Activated naive CD4-positive, alpha-beta T cell treated with anti-CD3 and anti-CD28 coated beads, Interleukin-2, amount 10 ng/mL, durations not matched to agents 7 days and 5 days (primary cell): ENCODE results near the gene EREG.
A peak's percentile ranks its signal among the peaks of the same experiment; 100 is the strongest.

Experiments
- CTCF ChIA-PET: fragments of 350-600 bp; sonication (Branson Sonifier 250); formaldehyde crosslinking; loops from one replicate; lab custom pipeline; 2021; ENCODE audit warnings: antibody characterized with exemption; lab: Charles Lee
- DNase-seq: peaks from one replicate; pipeline ENCODE4 v3.0.0-alpha.2; 2020
- H3K27ac Mint-ChIP-seq: one replicate; pipeline ENCODE4 v1.8.0; 2021; ENCODE audit warnings: mild to moderate bottlenecking, moderate library complexity, mixed read lengths
- H3K27me3 Mint-ChIP-seq: one replicate; pipeline ENCODE4 v1.8.0; 2021; ENCODE audit warnings: mild to moderate bottlenecking, mixed read lengths
- H3K36me3 Mint-ChIP-seq: one replicate; pipeline ENCODE4 v1.8.0; 2021; ENCODE audit warnings: mixed read lengths
- H3K4me1 Mint-ChIP-seq: one replicate; pipeline ENCODE4 v1.8.0; 2021; ENCODE audit warnings: mixed read lengths
- H3K4me3 Mint-ChIP-seq: one replicate; pipeline ENCODE4 v1.8.0; 2021; ENCODE audit warnings: mild to moderate bottlenecking, moderate library complexity, mixed read lengths
- H3K9me3 Mint-ChIP-seq: one replicate; pipeline ENCODE4 v1.8.0; 2021; ENCODE audit warnings: mixed read lengths

EREG gene

GRCh38 chr4:74365761-74366160, 816 bp downstream of the EREG start:
- Mint-ChIP-seq H3K36me3 (no peaks in the 10 kb centered on the region), H3K9me3 (no peaks in the 10 kb centered on the region), H3K4me1 (peaks cover 16% of the 10 kb centered on the region), H3K4me3 (no peak overlapping the region), H3K27me3 (peaks cover 29% of the 10 kb centered on the region), H3K27ac (no peak overlapping the region)
- DNase-seq: no peak
- CTCF ChIA-PET: no interaction called here

GRCh38 chr4:74366367-74366911, 1.5 kb downstream of the EREG start:
- no peak overlapping the region for H3K4me3 Mint-ChIP-seq
- CTCF ChIA-PET: no interaction called here
- H3K4me1 Mint-ChIP-seq: peaks cover 16% of the 10 kb centered on the region
- H3K27me3 Mint-ChIP-seq: peaks cover 29% of the 10 kb centered on the region
- H3K27ac Mint-ChIP-seq: no peak overlapping the region
- H3K9me3 Mint-ChIP-seq: no peaks in the 10 kb centered on the region
- no peak for DNase-seq
- H3K36me3 Mint-ChIP-seq: no peaks in the 10 kb centered on the region

GRCh38 chr4:74367656-74368290, 2.8 kb downstream of the EREG start:
- H3K27ac Mint-ChIP-seq: no peak overlapping the region
- H3K36me3 Mint-ChIP-seq: no peaks in the 10 kb centered on the region
- DNase-seq: no peak
- H3K4me3 Mint-ChIP-seq: no peak overlapping the region
- H3K9me3 Mint-ChIP-seq: no peaks in the 10 kb centered on the region
- H3K4me1 Mint-ChIP-seq: peaks cover 16% of the 10 kb centered on the region
- peaks cover 29% of the 10 kb centered on the region for H3K27me3 Mint-ChIP-seq
- CTCF ChIA-PET: interaction anchor here (1.4 kb wide), 1 partner anchor 78 kb away, joined by 3 read pairs; the partner anchor contains the start of gene AREG

GRCh38 chr4:74368596-74368995, 3.7 kb downstream of the EREG start:
- CTCF ChIA-PET: interaction anchor here (1.4 kb wide), 1 partner anchor 77 kb away, joined by 3 read pairs; the partner anchor contains the start of gene AREG
- Mint-ChIP-seq H3K4me1 (peaks cover 16% of the 10 kb centered on the region), H3K27me3 (peaks cover 29% of the 10 kb centered on the region), H3K36me3 (no peaks in the 10 kb centered on the region), H3K27ac (no peak overlapping the region), H3K9me3 (no peaks in the 10 kb centered on the region), H3K4me3 (no peak overlapping the region)
- no peak for DNase-seq

- Mint-ChIP-seq H3K36me3 (no peaks in the 10 kb centered on the region), H3K27ac (no peak overlapping the region), H3K4me3 (no peak overlapping the region), H3K27me3 (peaks cover 16% of the 10 kb centered on the region), H3K9me3 (no peaks in the 10 kb centered on the region), H3K4me1 (peaks cover 6% of the 10 kb centered on the region)
- DNase-seq: no peak
- CTCF ChIA-PET: interaction anchor here (1.9 to 2.6 kb wide), 4 partner anchors 29 to 301 kb away, joined by 4 to 14 read pairs (median 8); no protein-coding TSS in a partner anchor
These were observed 4.9 kb downstream of the EREG start for GRCh38 chr4:74369855-74370254.

GRCh38 chr4:74370912-74371311, 6.0 kb downstream of the EREG start:
- CTCF ChIA-PET: interaction anchor here (1.0 to 2.6 kb wide), 6 partner anchors 28 to 305 kb away, joined by 4 to 14 read pairs (median 6); no protein-coding TSS in a partner anchor
- H3K36me3 Mint-ChIP-seq: no peaks in the 10 kb centered on the region
- no peak overlapping the region for H3K27ac Mint-ChIP-seq
- no peak overlapping the region for H3K4me3 Mint-ChIP-seq
- H3K9me3 Mint-ChIP-seq: no peaks in the 10 kb centered on the region
- peak; percentile 30 for DNase-seq
- H3K27me3 Mint-ChIP-seq: peaks cover 5% of the 10 kb centered on the region
- H3K4me1 Mint-ChIP-seq: no peaks in the 10 kb centered on the region

GRCh38 chr4:74374128-74374527, 9.2 kb downstream of the EREG start:
- DNase-seq: no peak
- no peaks in the 10 kb centered on the region for H3K36me3 Mint-ChIP-seq
- H3K4me1 Mint-ChIP-seq: no peaks in the 10 kb centered on the region
- H3K4me3 Mint-ChIP-seq: no peak overlapping the region
- peaks cover 4% of the 10 kb centered on the region for H3K27me3 Mint-ChIP-seq
- H3K9me3 Mint-ChIP-seq: no peaks in the 10 kb centered on the region
- no peak overlapping the region for H3K27ac Mint-ChIP-seq
- CTCF ChIA-PET: interaction anchor here (1.0 kb wide), 1 partner anchor 302 kb away, joined by 3 read pairs; no protein-coding TSS in a partner anchor

GRCh38 chr4:74374561-74375327, 9.8 kb downstream of the EREG start:
- H3K4me1 Mint-ChIP-seq: no peaks in the 10 kb centered on the region
- H3K9me3 Mint-ChIP-seq: no peaks in the 10 kb centered on the region
- H3K27me3 Mint-ChIP-seq: peaks cover 4% of the 10 kb centered on the region
- DNase-seq: no peak
- H3K4me3 Mint-ChIP-seq: no peak overlapping the region
- no peaks in the 10 kb centered on the region for H3K36me3 Mint-ChIP-seq
- CTCF ChIA-PET: no interaction called here
- no peak overlapping the region for H3K27ac Mint-ChIP-seq

GRCh38 chr4:74375824-74376426, 11.0 kb downstream of the EREG start:
- no peak overlapping the region for H3K27ac Mint-ChIP-seq
- CTCF ChIA-PET: interaction anchor here (0.8 to 3.8 kb wide), 9 partner anchors 9 to 299 kb away, joined by 3 to 42 read pairs (median 6); partner anchors contain the start of gene AREG
- H3K4me1 Mint-ChIP-seq: no peaks in the 10 kb centered on the region
- H3K9me3 Mint-ChIP-seq: no peaks in the 10 kb centered on the region
- H3K27me3 Mint-ChIP-seq: no peaks in the 10 kb centered on the region
- no peaks in the 10 kb centered on the region for H3K36me3 Mint-ChIP-seq
- DNase-seq: no peak
- H3K4me3 Mint-ChIP-seq: no peak overlapping the region

- CTCF ChIA-PET: interaction anchor here (0.6 to 3.8 kb wide), 11 partner anchors 8 to 298 kb away, joined by 3 to 42 read pairs (median 6); partner anchors contain the start of gene AREG
- Mint-ChIP-seq H3K9me3 (no peaks in the 10 kb centered on the region), H3K4me1 (no peaks in the 10 kb centered on the region), H3K4me3 (no peak overlapping the region), H3K27ac (no peak overlapping the region), H3K27me3 (no peaks in the 10 kb centered on the region), H3K36me3 (no peaks in the 10 kb centered on the region)
- DNase-seq: no peak
These were observed 12.0 kb downstream of the EREG start for GRCh38 chr4:74376888-74377483.

GRCh38 chr4:74377714-74378113, 12.8 kb downstream of the EREG start:
- Mint-ChIP-seq H3K27ac (no peak overlapping the region), H3K27me3 (no peaks in the 10 kb centered on the region), H3K9me3 (no peaks in the 10 kb centered on the region), H3K4me1 (no peaks in the 10 kb centered on the region), H3K4me3 (no peak overlapping the region), H3K36me3 (no peaks in the 10 kb centered on the region)
- CTCF ChIA-PET: interaction anchor here (0.7 to 3.8 kb wide), 7 partner anchors 57 to 297 kb away, joined by 3 to 42 read pairs (median 6); partner anchors contain the start of gene AREG
- DNase-seq: no peak

- H3K27me3 Mint-ChIP-seq: no peaks in the 10 kb centered on the region
- no peaks in the 10 kb centered on the region for H3K36me3 Mint-ChIP-seq
- CTCF ChIA-PET: interaction anchor here (3.0 to 3.8 kb wide), 3 partner anchors 153 to 297 kb away, joined by 19 to 42 read pairs (median 24); no protein-coding TSS in a partner anchor
- no peak for DNase-seq
- no peaks in the 10 kb centered on the region for H3K4me1 Mint-ChIP-seq
- H3K27ac Mint-ChIP-seq: no peak overlapping the region
- no peaks in the 10 kb centered on the region for H3K9me3 Mint-ChIP-seq
- H3K4me3 Mint-ChIP-seq: no peak overlapping the region
These were observed 13.6 kb downstream of the EREG start for GRCh38 chr4:74378573-74378972.

- H3K9me3 Mint-ChIP-seq: no peaks in the 10 kb centered on the region
- H3K4me3 Mint-ChIP-seq: no peak overlapping the region
- no peak for DNase-seq
- no peaks in the 10 kb centered on the region for H3K4me1 Mint-ChIP-seq
- H3K27me3 Mint-ChIP-seq: no peaks in the 10 kb centered on the region
- CTCF ChIA-PET: interaction anchor here (0.7 kb wide), 1 partner anchor 236 kb away, joined by 3 read pairs; no protein-coding TSS in a partner anchor
- no peaks in the 10 kb centered on the region for H3K36me3 Mint-ChIP-seq
- no peak overlapping the region for H3K27ac Mint-ChIP-seq
These were observed 15.0 kb downstream of the EREG start for GRCh38 chr4:74379912-74380311.
